HG03066 (cell line): ENCODE measurements around the gene ZFAND3.
"Not testable (repeated sequence)": the region's sequence is repeated elsewhere in the genome, so short reads cannot be mapped to it uniquely, and the experiment has no call there.

Experiments
- ATAC-seq: cut with Tn5 transposase; IDR thresholded peaks from one replicate; pipeline ENCODE4 v1.9.1; 2021; ENCODE audit warnings: low read depth; ENCODE audit not compliant: unreplicated experiment

Gene ZFAND3

DNA sequence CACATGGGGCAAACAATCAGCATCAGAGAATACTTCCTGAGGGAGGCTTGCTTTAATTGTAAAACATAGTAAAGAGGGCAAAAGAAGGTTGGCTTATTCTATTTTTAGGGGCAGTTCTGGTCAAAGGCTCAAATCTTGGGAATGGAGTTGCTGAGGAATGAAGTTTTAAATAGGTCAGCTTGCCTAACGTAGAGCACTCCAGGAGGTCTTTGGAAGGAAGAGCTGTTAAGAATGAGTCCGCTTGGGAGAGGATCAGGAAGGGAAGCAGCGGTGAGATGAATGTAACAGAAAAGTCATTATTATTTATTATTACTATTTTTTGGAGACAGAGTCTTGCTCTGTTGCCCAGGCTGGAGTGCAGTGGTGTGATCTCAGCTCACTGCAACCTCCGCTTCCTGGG is 108.7 kb downstream of the ZFAND3 start:
- ATAC-seq: no peak

GRCh38 chr6:37930288-37930971 is 110.9 kb downstream of the ZFAND3 start:
- ATAC-seq: no peak

- ATAC-seq: no peak
These were observed 111.5 kb downstream of the ZFAND3 start for GRCh38 chr6:37931066-37931465.

- no peak for ATAC-seq
These were observed 114.7 kb downstream of the ZFAND3 start for GRCh38 chr6:37934276-37934675.

- ATAC-seq: no peak
These were observed 116.6 kb downstream of the ZFAND3 start for GRCh38 chr6:37936150-37936549.

DNA sequence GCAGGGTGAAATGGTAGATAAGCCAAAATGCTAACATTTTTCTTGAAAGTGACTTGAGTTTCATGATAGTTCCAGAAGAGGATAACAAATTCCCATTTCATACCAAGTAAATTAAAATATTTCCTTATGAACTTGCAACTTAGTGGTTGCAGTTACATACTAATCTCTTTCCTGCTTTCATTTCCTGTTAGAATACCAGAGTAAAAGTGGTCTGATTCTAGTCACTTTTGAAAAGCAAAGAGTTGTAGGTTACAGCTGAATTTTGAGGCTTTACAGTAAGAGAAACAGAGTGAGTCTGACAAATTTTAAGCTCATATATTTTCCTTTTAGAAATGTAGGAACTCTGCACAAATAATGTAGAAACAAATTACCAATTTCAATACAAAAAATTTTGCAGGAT is 117.4 kb downstream of the ZFAND3 start:
- ATAC-seq: no peak

GRCh38 chr6:37938909-37939308 is 119.4 kb downstream of the ZFAND3 start:
- ATAC-seq: no peak

GRCh38 chr6:37940074-37940847 is 120.7 kb downstream of the ZFAND3 start:
- ATAC-seq: no peak

DNA sequence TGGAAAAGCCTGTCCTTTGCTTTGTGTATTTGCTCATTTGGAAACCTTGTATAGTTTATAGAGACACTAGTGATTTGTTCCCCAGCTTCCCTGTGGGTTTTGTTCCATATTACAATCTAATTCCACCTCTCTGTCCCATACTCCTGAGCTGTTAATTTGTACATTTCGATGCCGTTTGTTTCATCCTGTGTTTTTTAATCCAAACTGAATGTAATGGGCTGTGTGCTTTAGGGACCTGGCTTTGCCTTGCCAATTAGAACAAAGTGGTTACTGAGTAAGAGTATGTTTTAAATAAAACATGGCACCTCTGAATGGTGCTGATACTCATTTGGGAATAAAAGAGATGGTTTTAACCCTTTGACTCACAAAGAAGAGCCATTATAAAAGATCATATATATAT is 122.3 kb downstream of the ZFAND3 start:
- ATAC-seq: no peak

- ATAC-seq: no peak
These were observed 123.3 kb downstream of the ZFAND3 start for GRCh38 chr6:37942606-37943376.

GRCh38 chr6:37943436-37944058 is 124.0 kb downstream of the ZFAND3 start:
- no peak for ATAC-seq

GRCh38 chr6:37946057-37946456 is 126.5 kb downstream of the ZFAND3 start:
- no peak for ATAC-seq

GRCh38 chr6:37947468-37947867 is 127.9 kb downstream of the ZFAND3 start:
- ATAC-seq: no peak

- ATAC-seq: not testable (repeated sequence)
These were observed 129.1 kb downstream of the ZFAND3 start for GRCh38 chr6:37948584-37948983.

DNA sequence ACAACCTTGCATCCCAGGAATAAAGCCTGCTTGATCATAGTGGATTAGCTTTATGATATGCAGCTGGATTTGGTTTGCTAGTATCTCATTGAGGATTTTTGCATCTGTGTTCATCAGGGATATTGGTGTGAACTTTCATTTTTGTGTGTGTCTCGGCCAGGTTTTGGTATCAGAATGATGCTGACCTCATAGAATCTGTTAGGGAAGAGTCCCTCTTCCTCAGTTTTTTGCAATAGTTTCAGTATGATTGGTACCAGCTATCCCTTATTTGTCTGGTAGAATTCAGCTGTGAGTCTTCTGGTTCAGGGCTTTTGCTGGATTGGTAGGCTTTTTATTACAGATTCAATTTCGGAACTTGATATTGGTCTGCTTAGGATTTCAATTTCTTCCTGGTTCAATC is 132.5 kb downstream of the ZFAND3 start:
- no peak for ATAC-seq

DNA sequence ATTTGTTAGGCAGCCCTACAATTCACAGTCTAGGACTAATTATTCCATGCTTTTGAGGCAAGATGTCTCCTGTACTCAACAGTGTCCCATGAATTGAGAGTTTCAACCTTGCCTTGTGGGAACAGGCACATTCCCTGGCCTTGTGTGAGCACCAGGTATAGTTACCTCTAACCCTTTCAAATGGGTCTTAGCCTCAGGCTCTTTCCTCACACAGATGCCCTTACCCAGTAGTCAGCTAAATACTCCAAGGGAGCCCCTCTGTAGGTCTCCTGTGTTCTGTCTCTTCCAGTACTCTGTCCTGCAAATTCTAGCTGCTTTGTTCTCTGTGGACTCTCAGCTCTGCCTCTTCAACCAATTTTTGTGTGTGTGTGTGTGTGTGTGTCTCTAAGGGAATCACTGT is 135.3 kb downstream of the ZFAND3 start:
- ATAC-seq: no peak

- ATAC-seq: no peak
These were observed 137.3 kb downstream of the ZFAND3 start for GRCh38 chr6:37956711-37957275.

- ATAC-seq: no peak
These were observed 139.5 kb downstream of the ZFAND3 start for GRCh38 chr6:37959061-37959460.

GRCh38 chr6:37960139-37960935 is 140.8 kb downstream of the ZFAND3 start:
- no peak for ATAC-seq
